ENCODE results near the gene LRRC53. TPM values are rescaled to one million over a fixed set of nuclear protein-coding genes. Genes with fewer than 3 reads are reported as not detected.

LRRC53 gene
- total and polyA plus RNA-seq, 2 experiments from 2014 or later, result 0.09 to 0.16 TPM

DNA sequence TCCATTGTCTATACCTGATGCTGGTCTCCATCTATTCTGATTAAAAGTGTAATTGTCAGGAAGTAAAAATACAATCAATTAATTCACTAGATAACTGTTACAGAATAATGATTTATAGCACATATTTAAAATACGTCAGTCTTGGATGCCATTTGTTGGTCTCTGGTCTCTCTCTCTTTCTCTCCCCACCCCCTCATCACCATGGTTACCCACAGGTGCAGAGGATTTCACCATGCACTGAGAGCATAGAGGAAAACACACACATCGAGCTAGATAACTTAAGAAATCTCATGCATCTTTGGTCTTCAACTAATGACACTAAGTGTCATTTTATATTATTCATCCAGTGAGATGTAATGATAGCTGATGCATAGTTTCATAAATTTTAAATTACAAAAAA lies 33.4 kb downstream of the LRRC53 start:
- Histone ChIP-seq H3K27ac (no peak overlapping the region), H3K4me3 (no peak overlapping the region), H3K4me1 (ENCODE audit: low read depth) (peaks cover 4% of the 10 kb centered on the region), H3K9me3 (ENCODE audit: low read depth) (no peaks in the 10 kb centered on the region), H3K27me3 (no peaks in the 10 kb centered on the region), H3K36me3 (no peaks in the 10 kb centered on the region)
- TF ChIP-seq, protein P1, sequence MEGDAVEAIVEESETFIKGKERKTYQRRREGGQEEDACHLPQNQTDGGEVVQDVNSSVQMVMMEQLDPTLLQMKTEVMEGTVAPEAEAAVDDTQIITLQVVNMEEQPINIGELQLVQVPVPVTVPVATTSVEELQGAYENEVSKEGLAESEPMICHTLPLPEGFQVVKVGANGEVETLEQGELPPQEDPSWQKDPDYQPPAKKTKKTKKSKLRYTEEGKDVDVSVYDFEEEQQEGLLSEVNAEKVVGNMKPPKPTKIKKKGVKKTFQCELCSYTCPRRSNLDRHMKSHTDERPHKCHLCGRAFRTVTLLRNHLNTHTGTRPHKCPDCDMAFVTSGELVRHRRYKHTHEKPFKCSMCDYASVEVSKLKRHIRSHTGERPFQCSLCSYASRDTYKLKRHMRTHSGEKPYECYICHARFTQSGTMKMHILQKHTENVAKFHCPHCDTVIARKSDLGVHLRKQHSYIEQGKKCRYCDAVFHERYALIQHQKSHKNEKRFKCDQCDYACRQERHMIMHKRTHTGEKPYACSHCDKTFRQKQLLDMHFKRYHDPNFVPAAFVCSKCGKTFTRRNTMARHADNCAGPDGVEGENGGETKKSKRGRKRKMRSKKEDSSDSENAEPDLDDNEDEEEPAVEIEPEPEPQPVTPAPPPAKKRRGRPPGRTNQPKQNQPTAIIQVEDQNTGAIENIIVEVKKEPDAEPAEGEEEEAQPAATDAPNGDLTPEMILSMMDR (IDR thresholded peaks at IDR 0.05; ENCODE audit: low read depth, low read length), result no peak
- DNase-seq (ENCODE audit: low read depth in 1 of 2, low spot score in 1 of 2), result no peak

DNA sequence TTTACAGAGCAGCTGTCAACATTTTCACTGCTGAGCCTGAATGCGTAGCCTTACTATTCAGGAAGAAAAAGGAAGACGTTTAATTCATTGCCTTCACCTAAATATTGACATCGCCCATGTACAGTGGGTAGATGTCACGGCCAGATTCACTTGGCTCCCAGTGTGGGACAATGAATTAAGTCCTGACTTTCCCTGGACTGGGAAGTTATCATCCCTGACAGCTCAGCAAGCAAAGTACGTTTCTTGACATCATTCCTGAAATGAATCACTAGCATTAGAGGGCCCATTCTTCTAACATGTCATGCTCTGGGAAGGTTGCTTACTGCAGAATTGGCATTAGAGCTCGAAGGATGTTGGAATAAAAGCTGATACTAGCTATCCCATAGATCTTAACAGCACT lies 37.8 kb downstream of the LRRC53 start:
- TF ChIP-seq, protein P1 (IDR thresholded peaks at IDR 0.05; ENCODE audit: low read depth, low read length), result no peak
- Histone ChIP-seq H3K36me3 (no peaks in the 10 kb centered on the region), H3K27ac (no peak overlapping the region), H3K9me3 (ENCODE audit: low read depth) (no peaks in the 10 kb centered on the region), H3K27me3 (no peaks in the 10 kb centered on the region), H3K4me1 (ENCODE audit: low read depth) (peaks cover 24% of the 10 kb centered on the region), H3K4me3 (no peak overlapping the region)
- DNase-seq (ENCODE audit: low read depth in 1 of 2, low spot score in 1 of 2), result no peak

DNA sequence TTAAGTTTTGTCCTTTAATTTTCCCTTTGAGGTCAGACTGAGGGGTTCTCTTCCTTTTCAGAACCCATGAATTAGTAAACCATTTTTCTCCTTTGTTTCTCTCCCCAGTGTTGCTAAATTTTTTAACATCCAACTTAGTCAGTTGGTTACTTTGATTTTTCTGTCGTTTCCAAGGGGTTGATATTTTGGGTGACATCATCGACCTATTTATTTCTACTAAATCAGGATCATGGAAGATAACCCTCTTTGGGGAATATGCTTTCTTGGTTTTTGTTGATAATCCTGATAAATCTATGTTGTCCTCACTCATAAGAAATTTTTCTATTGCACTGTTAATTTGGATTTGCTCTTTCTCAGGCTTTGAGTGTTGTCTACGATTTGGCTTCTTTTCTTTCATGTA lies 40.9 kb downstream of the LRRC53 start:
- no peaks in the 10 kb centered on the region for H3K9me3 ChIP-seq (ENCODE audit: low read depth)
- peaks cover 43% of the 10 kb centered on the region for H3K4me1 ChIP-seq (ENCODE audit: low read depth)
- TF ChIP-seq, protein P1 (IDR thresholded peaks at IDR 0.05; ENCODE audit: low read depth, low read length), result no peak
- H3K27me3 ChIP-seq, result no peaks in the 10 kb centered on the region
- no peak overlapping the region for H3K4me3 ChIP-seq
- no peaks in the 10 kb centered on the region for H3K36me3 ChIP-seq
- peak overlapping the region; percentile 73 for H3K27ac ChIP-seq
- no peak for DNase-seq (ENCODE audit: low read depth in 1 of 2, low spot score in 1 of 2)

DNA sequence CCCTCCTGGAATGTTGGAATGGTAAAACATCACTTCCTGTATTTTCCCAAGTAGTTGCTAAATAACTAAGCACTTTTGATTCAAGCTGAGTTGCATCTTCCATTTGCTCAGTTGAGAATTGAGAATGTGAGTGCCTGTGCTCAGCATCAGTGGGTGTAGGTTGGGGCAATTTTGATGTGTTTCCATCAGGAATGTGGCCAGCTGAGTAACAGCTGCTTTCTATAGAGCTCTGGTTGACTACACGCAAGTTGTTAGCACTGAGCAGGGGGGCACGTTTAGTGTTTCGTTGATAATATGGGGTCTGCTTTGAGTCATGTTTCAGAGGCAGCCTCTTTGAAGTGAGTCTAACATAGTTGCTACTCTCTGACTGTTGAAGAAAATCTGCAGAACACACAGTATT lies 41.5 kb downstream of the LRRC53 start:
- Histone ChIP-seq H3K4me3 (no peak overlapping the region), H3K27me3 (no peaks in the 10 kb centered on the region), H3K36me3 (no peaks in the 10 kb centered on the region), H3K4me1 (ENCODE audit: low read depth) (peaks cover 43% of the 10 kb centered on the region), H3K9me3 (ENCODE audit: low read depth) (no peaks in the 10 kb centered on the region), H3K27ac (peak overlapping the region; percentile 73)
- peak; percentile 17 to 51 for DNase-seq (ENCODE audit: low read depth in 1 of 2, low spot score in 1 of 2)
- TF ChIP-seq, protein P1 (IDR thresholded peaks at IDR 0.05; ENCODE audit: low read depth, low read length), result no peak

DNA sequence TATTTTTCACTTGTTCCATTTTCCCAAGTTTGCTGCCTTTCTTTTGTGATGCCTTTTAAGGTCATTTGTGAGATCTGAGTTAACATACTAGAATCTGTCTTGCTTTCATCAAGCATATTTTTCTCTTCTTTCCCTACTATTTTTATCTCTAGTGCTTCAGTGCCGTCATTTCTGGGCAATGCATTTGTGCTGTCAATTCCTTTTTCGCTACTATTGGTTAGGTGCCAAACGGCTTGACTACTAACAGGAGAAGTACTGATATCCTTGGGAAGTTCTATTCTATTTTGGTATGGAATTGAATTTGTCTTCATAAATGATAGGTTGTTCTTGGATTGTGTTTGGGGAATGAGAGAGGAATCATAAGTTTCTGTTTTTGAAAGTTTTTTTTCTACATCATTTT lies 42.2 kb downstream of the LRRC53 start:
- peak in 1 of 2 donors; percentile 38 for DNase-seq (ENCODE audit: low read depth in 1 of 2, low spot score in 1 of 2)
- TF ChIP-seq, protein P1 (IDR thresholded peaks at IDR 0.05; ENCODE audit: low read depth, low read length), result no peak
- peak overlapping the region; percentile 73 for H3K27ac ChIP-seq
- H3K4me3 ChIP-seq, result no peak overlapping the region
- no peaks in the 10 kb centered on the region for H3K27me3 ChIP-seq
- H3K9me3 ChIP-seq (ENCODE audit: low read depth), result no peaks in the 10 kb centered on the region
- H3K36me3 ChIP-seq, result no peaks in the 10 kb centered on the region
- peaks cover 43% of the 10 kb centered on the region for H3K4me1 ChIP-seq (ENCODE audit: low read depth)

All from cardiac muscle cell (in vitro differentiated cells and primary cell).